ENCODE data around the gene SCP2D1. TPM values are rescaled to one million over a fixed set of nuclear protein-coding genes. Genes with fewer than 3 reads are reported as not detected.

The SCP2D1 gene
- total and polyA plus RNA-seq, 9 of the 15 experiments (the other 6 are each of a cell fraction or from before 2014, with no cell fraction given), result not detected

- CTCF ChIA-PET (ENCODE audit: low intra/inter-chr PET ratio), result no interaction called here
- Histone ChIP-seq H3K4me3 (no peak overlapping the region), H3K79me2 (ENCODE audit: control insufficient read depth, insufficient read depth, low read length) (no peaks in the 10 kb centered on the region), H3K36me3 (ENCODE audit: control insufficient read depth, insufficient read depth, low read length) (no peaks in the 10 kb centered on the region), H3K27ac (ENCODE audit: extremely low read depth, low read depth, low read length) (no peak overlapping the region), H3K27me3 (ENCODE audit: control insufficient read depth in 2 of 2, insufficient read depth in 2 of 2, low read length in 2 of 2) (no peaks in the 10 kb centered on the region), H3K9me1 (ENCODE audit: control insufficient read depth, insufficient read depth, low read length) (no peaks in the 10 kb centered on the region), H4K20me1 (replicated peaks; ENCODE audit: control insufficient read depth, insufficient read depth, low read length) (no peaks in the 10 kb centered on the region), H3K9ac (ENCODE audit: insufficient read depth in 1 of 2, low read depth in 2 of 2, low read length in 2 of 2) (no peak overlapping the region), H3K9me3 (replicated peaks; ENCODE audit: control insufficient read depth, insufficient read depth, low read depth, low read length) (no peaks in the 10 kb centered on the region), H3K4me2 (ENCODE audit: insufficient read depth, low read length) (no peak overlapping the region), H2AFZ (ENCODE audit: low read depth, low read length) (no peak overlapping the region), H3K4me1 (replicated peaks in 1 of 2; ENCODE audit: control insufficient read depth in 2 of 2, insufficient read depth in 2 of 2, low read length in 2 of 2) (no peaks in the 10 kb centered on the region)
- DNase-seq (ENCODE audit: extremely low read depth in 1 of 4, low spot score in 3 of 4) (no peak), FAIRE-seq (no peak), ATAC-seq (no peak)
- TF ChIP-seq XRCC4 (IDR thresholded peaks at IDR 0.05; ENCODE audit: extremely low read depth, insufficient read depth, insufficient read length), result no peak
- no peak for TF ChIP-seq TCF7L2 (IDR thresholded peaks at IDR 0.05; ENCODE audit: low read depth, low read length)
- TF ChIP-seq ELK1 (CRISPR knock-in tag; IDR thresholded peaks at IDR 0.05), result no peak
- TF ChIP-seq ZNF282 (CRISPR knock-in tag; IDR thresholded peaks at IDR 0.05), result no peak
- no peak for TF ChIP-seq YBX1 (IDR thresholded peaks at IDR 0.05)
- TF ChIP-seq SAFB2 (IDR thresholded peaks at IDR 0.05; ENCODE audit: borderline replicate concordance, low read depth, low read length, severe bottlenecking), result no peak
- no peak for TF ChIP-seq MYBL2 (IDR thresholded peaks at IDR 0.05; ENCODE audit: low read depth)
- no peak for TF ChIP-seq MYBL2 (CRISPR knock-in tag; IDR thresholded peaks at IDR 0.05; ENCODE audit: borderline replicate concordance)
- no peak for TF ChIP-seq TEAD1 (CRISPR knock-in tag; IDR thresholded peaks at IDR 0.05)
- no peak for TF ChIP-seq HDAC1 (IDR thresholded peaks at IDR 0.05)
- TF ChIP-seq SETDB1 (IDR thresholded peaks at IDR 0.05; ENCODE audit: low read length), result no peak
- no peak for TF ChIP-seq CTCF (IDR thresholded peaks at IDR 0.05 in 2 of 3, conservative IDR thresholded peaks at IDR 0.05 in 1 of 3; ENCODE audit: insufficient read depth in 2 of 3, low read depth in 1 of 3, low read length in 3 of 3)
- TF ChIP-seq HBP1 (CRISPR knock-in tag; IDR thresholded peaks at IDR 0.05), result no peak
- no peak for TF ChIP-seq MCM2 (IDR thresholded peaks at IDR 0.05; ENCODE audit: low read depth)
- TF ChIP-seq NR1H2 (CRISPR knock-in tag; IDR thresholded peaks at IDR 0.05), result no peak
- TF ChIP-seq WHSC1 (IDR thresholded peaks at IDR 0.05; ENCODE audit: low read length), result no peak
- TF ChIP-seq BRD4 (IDR thresholded peaks at IDR 0.05), result no peak
- TF ChIP-seq ZNF584 (CRISPR knock-in tag; IDR thresholded peaks at IDR 0.05; ENCODE audit: low read depth), result no peak
- in situ Hi-C loops (cut with MboI), result no loop called here
- BruUV-seq (replicated peaks), result no TSS peak
- POLR2A ChIA-PET, result no interaction called here
- intact Hi-C loops (cut with micrococcal nuclease), result no loop called here
- 1% methylated on average over 7 of the region's 8 CpGs for WGBS (ENCODE audit: insufficient coverage, low coverage, missing lambda C conversion rate)
Measured at GRCh38 chr20:18840248-18840645, 26.7 kb downstream of the SCP2D1 start.

All from K562 (cell line).